ENCODE results near the gene FLRT3. TPM values are rescaled to one million over a fixed set of nuclear protein-coding genes. Genes with fewer than 3 reads are reported as not detected.

Gene FLRT3
- total and polyA plus RNA-seq, 2 experiments from 2014 or later, result 0.17 to 0.45 TPM

DNA sequence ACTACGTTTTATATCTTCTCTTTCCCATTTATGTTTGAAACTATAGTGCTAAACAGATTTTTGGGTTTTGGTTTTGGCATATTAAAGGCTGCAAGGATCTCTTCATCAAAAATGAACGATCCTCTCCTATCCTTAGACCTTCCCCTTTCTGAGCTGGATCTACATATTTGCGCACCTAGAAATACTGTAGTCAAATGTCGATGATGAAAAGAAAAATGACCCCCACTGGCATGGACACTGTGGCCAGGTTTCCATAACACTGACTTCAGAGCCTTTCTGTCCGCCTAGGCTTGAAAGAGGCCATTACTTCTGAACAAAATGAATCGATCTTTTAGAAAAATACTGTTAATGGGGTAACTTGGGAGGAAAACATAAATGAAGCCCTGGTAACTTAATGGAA, 5.8 kb downstream of the FLRT3 start:
- H3K4me1 Mint-ChIP-seq, result peaks cover 29% of the 10 kb centered on the region
- Histone ChIP-seq H3K36me3 (ENCODE audit: insufficient read depth) (no peaks in the 10 kb centered on the region), H3K79me2 (replicated peaks; ENCODE audit: insufficient read depth) (no peaks in the 10 kb centered on the region), H3F3A (replicated peaks; ENCODE audit: low read depth) (no peaks in the 10 kb centered on the region), H3K27me3 (ENCODE audit: insufficient read depth) (peaks cover 36% of the 10 kb centered on the region), H3K4me3 (no peak overlapping the region), H2AFZ (no peak overlapping the region), H3K4me1 (ENCODE audit: insufficient read depth) (peaks cover 15% of the 10 kb centered on the region), H3K4me2 (no peak overlapping the region), H3K27ac (ENCODE audit: low read depth) (no peak overlapping the region), H3K9me2 (ENCODE audit: insufficient read depth) (no peaks in the 10 kb centered on the region), H4K20me1 (replicated peaks; ENCODE audit: insufficient read depth) (no peaks in the 10 kb centered on the region)
- TF ChIP-seq, protein P1, sequence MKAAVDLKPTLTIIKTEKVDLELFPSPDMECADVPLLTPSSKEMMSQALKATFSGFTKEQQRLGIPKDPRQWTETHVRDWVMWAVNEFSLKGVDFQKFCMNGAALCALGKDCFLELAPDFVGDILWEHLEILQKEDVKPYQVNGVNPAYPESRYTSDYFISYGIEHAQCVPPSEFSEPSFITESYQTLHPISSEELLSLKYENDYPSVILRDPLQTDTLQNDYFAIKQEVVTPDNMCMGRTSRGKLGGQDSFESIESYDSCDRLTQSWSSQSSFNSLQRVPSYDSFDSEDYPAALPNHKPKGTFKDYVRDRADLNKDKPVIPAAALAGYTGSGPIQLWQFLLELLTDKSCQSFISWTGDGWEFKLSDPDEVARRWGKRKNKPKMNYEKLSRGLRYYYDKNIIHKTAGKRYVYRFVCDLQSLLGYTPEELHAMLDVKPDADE (IDR thresholded peaks at IDR 0.05), result no peak
- TF ChIP-seq JUNB (IDR thresholded peaks at IDR 0.05; ENCODE audit: unreplicated experiment) (no peak), STAT1 (IDR thresholded peaks at IDR 0.05; ENCODE audit: unreplicated experiment) (no peak), ZNF462 (CRISPR knock-in tag; IDR thresholded peaks at IDR 0.05) (no peak), EZH2 (IDR thresholded peaks at IDR 0.05; ENCODE audit: low read depth, unreplicated experiment) (no peak), EZH2phosphoT487 (IDR thresholded peaks at IDR 0.05; ENCODE audit: unreplicated experiment) (no peak), ZNF331 (CRISPR knock-in tag; IDR thresholded peaks at IDR 0.05; ENCODE audit: low read depth) (no peak), CREB1 (CRISPR knock-in tag; IDR thresholded peaks at IDR 0.05; ENCODE audit: low read depth) (no peak)
- TF ChIP-seq, protein P2, sequence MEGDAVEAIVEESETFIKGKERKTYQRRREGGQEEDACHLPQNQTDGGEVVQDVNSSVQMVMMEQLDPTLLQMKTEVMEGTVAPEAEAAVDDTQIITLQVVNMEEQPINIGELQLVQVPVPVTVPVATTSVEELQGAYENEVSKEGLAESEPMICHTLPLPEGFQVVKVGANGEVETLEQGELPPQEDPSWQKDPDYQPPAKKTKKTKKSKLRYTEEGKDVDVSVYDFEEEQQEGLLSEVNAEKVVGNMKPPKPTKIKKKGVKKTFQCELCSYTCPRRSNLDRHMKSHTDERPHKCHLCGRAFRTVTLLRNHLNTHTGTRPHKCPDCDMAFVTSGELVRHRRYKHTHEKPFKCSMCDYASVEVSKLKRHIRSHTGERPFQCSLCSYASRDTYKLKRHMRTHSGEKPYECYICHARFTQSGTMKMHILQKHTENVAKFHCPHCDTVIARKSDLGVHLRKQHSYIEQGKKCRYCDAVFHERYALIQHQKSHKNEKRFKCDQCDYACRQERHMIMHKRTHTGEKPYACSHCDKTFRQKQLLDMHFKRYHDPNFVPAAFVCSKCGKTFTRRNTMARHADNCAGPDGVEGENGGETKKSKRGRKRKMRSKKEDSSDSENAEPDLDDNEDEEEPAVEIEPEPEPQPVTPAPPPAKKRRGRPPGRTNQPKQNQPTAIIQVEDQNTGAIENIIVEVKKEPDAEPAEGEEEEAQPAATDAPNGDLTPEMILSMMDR (conservative IDR thresholded peaks at IDR 0.05; ENCODE audit: low read depth in 2 of 2), result no peak
- TF ChIP-seq, protein P3, sequence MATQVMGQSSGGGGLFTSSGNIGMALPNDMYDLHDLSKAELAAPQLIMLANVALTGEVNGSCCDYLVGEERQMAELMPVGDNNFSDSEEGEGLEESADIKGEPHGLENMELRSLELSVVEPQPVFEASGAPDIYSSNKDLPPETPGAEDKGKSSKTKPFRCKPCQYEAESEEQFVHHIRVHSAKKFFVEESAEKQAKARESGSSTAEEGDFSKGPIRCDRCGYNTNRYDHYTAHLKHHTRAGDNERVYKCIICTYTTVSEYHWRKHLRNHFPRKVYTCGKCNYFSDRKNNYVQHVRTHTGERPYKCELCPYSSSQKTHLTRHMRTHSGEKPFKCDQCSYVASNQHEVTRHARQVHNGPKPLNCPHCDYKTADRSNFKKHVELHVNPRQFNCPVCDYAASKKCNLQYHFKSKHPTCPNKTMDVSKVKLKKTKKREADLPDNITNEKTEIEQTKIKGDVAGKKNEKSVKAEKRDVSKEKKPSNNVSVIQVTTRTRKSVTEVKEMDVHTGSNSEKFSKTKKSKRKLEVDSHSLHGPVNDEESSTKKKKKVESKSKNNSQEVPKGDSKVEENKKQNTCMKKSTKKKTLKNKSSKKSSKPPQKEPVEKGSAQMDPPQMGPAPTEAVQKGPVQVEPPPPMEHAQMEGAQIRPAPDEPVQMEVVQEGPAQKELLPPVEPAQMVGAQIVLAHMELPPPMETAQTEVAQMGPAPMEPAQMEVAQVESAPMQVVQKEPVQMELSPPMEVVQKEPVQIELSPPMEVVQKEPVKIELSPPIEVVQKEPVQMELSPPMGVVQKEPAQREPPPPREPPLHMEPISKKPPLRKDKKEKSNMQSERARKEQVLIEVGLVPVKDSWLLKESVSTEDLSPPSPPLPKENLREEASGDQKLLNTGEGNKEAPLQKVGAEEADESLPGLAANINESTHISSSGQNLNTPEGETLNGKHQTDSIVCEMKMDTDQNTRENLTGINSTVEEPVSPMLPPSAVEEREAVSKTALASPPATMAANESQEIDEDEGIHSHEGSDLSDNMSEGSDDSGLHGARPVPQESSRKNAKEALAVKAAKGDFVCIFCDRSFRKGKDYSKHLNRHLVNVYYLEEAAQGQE (IDR thresholded peaks at IDR 0.05; ENCODE audit: unreplicated experiment), result no peak
- H3K27ac Mint-ChIP-seq, result no peak overlapping the region
- no peak overlapping the region for H3K4me3 Mint-ChIP-seq
- no peak for DNase-seq (ENCODE audit: low spot score)
- no peak for ATAC-seq
- H3K36me3 Mint-ChIP-seq (ENCODE audit: low read depth), result no peaks in the 10 kb centered on the region
- no peaks in the 10 kb centered on the region for H3K27me3 Mint-ChIP-seq (ENCODE audit: insufficient read depth, low read depth, poor library complexity)
- H3K9me3 Mint-ChIP-seq, result no peaks in the 10 kb centered on the region
